Breast epithelium (tissue), 3 donors: ENCODE data around the gene MORN4.

Source experiments
- POLR2A ChIP-seq: fragments of 450-650 bp; IDR thresholded peaks from one replicate; pipeline ENCODE4 v1.6.1; 2016; ENCODE audit warnings: antibody characterized with exemption, mild to moderate bottlenecking, moderate library complexity
- POLR2AphosphoS5 ChIP-seq, 3 donors: sonication (generic); formaldehyde crosslinking; IDR thresholded peaks; one replicate each; pipeline ENCODE4 v1.6.1; 2017; ENCODE audit warnings: antibody characterized with exemption in 3 of 3
- TF ChIP-seq, protein P1 (sequence below), 3 donors: fragments of 450-650 bp; IDR thresholded peaks; one replicate each; pipeline ENCODE4 v1.5.1; 2016 to 2017; ENCODE audit warnings: antibody characterized with exemption in 3 of 3, mild to moderate bottlenecking in 3 of 3, moderate library complexity in 3 of 3

GRCh38 chr10:97611473-97611872 is 21.8 kb downstream of the MORN4 start:
- TF ChIP-seq, protein P1, sequence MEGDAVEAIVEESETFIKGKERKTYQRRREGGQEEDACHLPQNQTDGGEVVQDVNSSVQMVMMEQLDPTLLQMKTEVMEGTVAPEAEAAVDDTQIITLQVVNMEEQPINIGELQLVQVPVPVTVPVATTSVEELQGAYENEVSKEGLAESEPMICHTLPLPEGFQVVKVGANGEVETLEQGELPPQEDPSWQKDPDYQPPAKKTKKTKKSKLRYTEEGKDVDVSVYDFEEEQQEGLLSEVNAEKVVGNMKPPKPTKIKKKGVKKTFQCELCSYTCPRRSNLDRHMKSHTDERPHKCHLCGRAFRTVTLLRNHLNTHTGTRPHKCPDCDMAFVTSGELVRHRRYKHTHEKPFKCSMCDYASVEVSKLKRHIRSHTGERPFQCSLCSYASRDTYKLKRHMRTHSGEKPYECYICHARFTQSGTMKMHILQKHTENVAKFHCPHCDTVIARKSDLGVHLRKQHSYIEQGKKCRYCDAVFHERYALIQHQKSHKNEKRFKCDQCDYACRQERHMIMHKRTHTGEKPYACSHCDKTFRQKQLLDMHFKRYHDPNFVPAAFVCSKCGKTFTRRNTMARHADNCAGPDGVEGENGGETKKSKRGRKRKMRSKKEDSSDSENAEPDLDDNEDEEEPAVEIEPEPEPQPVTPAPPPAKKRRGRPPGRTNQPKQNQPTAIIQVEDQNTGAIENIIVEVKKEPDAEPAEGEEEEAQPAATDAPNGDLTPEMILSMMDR (IDR thresholded peaks at IDR 0.05): no peak
- TF ChIP-seq POLR2A: no peak
- TF ChIP-seq POLR2AphosphoS5 (IDR thresholded peaks at IDR 0.05): no peak
